ENCODE measurements around the gene ZMIZ1. TPM values are rescaled to one million over a fixed set of nuclear protein-coding genes. Genes with fewer than 3 reads are reported as not detected.
"Not testable (repeated sequence)": the region's sequence is repeated elsewhere in the genome, so short reads cannot be mapped to it uniquely, and the experiment has no call there.

ZMIZ1 gene
- total RNA-seq, 2 donors from 2014 or later, result 32.9 to 82.6 TPM

GRCh38 chr10:79332610-79333315 lies 264.0 kb downstream of the ZMIZ1 start:
- peak overlapping the region; percentile 85 for H3K27ac Mint-ChIP-seq
- ATAC-seq (replicated peaks); H3K9me3 Mint-ChIP-seq; H3K36me3 Mint-ChIP-seq (ENCODE audit: low read depth); H3K27me3 Mint-ChIP-seq: not testable (repeated sequence)
- H3K4me3 Mint-ChIP-seq, result peak overlapping the region; percentile 80
- H3K4me1 Mint-ChIP-seq, result peaks cover 18% of the 10 kb centered on the region

GRCh38 chr10:79333513-79333912 lies 264.7 kb downstream of the ZMIZ1 start:
- Mint-ChIP-seq H3K4me1 (peaks cover 18% of the 10 kb centered on the region), H3K9me3 (no peaks in the 10 kb centered on the region), H3K4me3 (peak overlapping the region; percentile 80), H3K27me3 (no peaks in the 10 kb centered on the region), H3K27ac (peak overlapping the region; percentile 85), H3K36me3 (ENCODE audit: low read depth) (no peaks in the 10 kb centered on the region)
- peak; percentile 6 for ATAC-seq (replicated peaks)

- Mint-ChIP-seq H3K4me1 (peaks cover 18% of the 10 kb centered on the region), H3K4me3 (peak overlapping the region; percentile 80), H3K9me3 (no peaks in the 10 kb centered on the region), H3K36me3 (ENCODE audit: low read depth) (no peaks in the 10 kb centered on the region), H3K27ac (peak overlapping the region; percentile 85), H3K27me3 (no peaks in the 10 kb centered on the region)
- ATAC-seq (replicated peaks), result no peak
Observed at GRCh38 chr10:79334573-79334972, 265.8 kb downstream of the ZMIZ1 start.

- no peak overlapping the region for H3K4me3 Mint-ChIP-seq
- no peaks in the 10 kb centered on the region for H3K9me3 Mint-ChIP-seq
- no peaks in the 10 kb centered on the region for H3K27me3 Mint-ChIP-seq
- ATAC-seq (replicated peaks), result no peak
- H3K36me3 Mint-ChIP-seq (ENCODE audit: low read depth), result no peaks in the 10 kb centered on the region
- peaks cover 18% of the 10 kb centered on the region for H3K4me1 Mint-ChIP-seq
- peak overlapping the region; percentile 85 for H3K27ac Mint-ChIP-seq
Observed at GRCh38 chr10:79335094-79335469, 266.3 kb downstream of the ZMIZ1 start.

- no peak overlapping the region for H3K4me3 Mint-ChIP-seq
- no peaks in the 10 kb centered on the region for H3K9me3 Mint-ChIP-seq
- H3K4me1 Mint-ChIP-seq, result peaks cover 18% of the 10 kb centered on the region
- no peak for ATAC-seq (replicated peaks)
- no peaks in the 10 kb centered on the region for H3K27me3 Mint-ChIP-seq
- H3K36me3 Mint-ChIP-seq (ENCODE audit: low read depth), result no peaks in the 10 kb centered on the region
- H3K27ac Mint-ChIP-seq, result peak overlapping the region; percentile 85
Observed at GRCh38 chr10:79335470-79336235, 266.9 kb downstream of the ZMIZ1 start.

- Mint-ChIP-seq H3K9me3 (no peaks in the 10 kb centered on the region), H3K27ac (peak overlapping the region; percentile 85), H3K36me3 (ENCODE audit: low read depth) (no peaks in the 10 kb centered on the region), H3K4me1 (peaks cover 18% of the 10 kb centered on the region), H3K4me3 (no peak overlapping the region), H3K27me3 (no peaks in the 10 kb centered on the region)
- ATAC-seq (replicated peaks), result no peak
Observed at GRCh38 chr10:79336276-79336675, 267.5 kb downstream of the ZMIZ1 start.

- H3K4me1 Mint-ChIP-seq, result peaks cover 18% of the 10 kb centered on the region
- no peak overlapping the region for H3K4me3 Mint-ChIP-seq
- no peaks in the 10 kb centered on the region for H3K27me3 Mint-ChIP-seq
- H3K27ac Mint-ChIP-seq, result peak overlapping the region; percentile 85
- ATAC-seq (replicated peaks), result no peak
- H3K36me3 Mint-ChIP-seq (ENCODE audit: low read depth), result no peaks in the 10 kb centered on the region
- no peaks in the 10 kb centered on the region for H3K9me3 Mint-ChIP-seq
Observed at GRCh38 chr10:79336739-79337138, 268.0 kb downstream of the ZMIZ1 start.

GRCh38 chr10:79337783-79338469 lies 269.2 kb downstream of the ZMIZ1 start:
- not testable (repeated sequence) for H3K27ac Mint-ChIP-seq; H3K9me3 Mint-ChIP-seq; ATAC-seq (replicated peaks); H3K4me3 Mint-ChIP-seq; H3K27me3 Mint-ChIP-seq; H3K36me3 Mint-ChIP-seq (ENCODE audit: low read depth)
- peaks cover 13% of the 10 kb centered on the region for H3K4me1 Mint-ChIP-seq

GRCh38 chr10:79339266-79339665 lies 270.5 kb downstream of the ZMIZ1 start:
- no peak overlapping the region for H3K4me3 Mint-ChIP-seq
- H3K27me3 Mint-ChIP-seq, result no peaks in the 10 kb centered on the region
- no peak for ATAC-seq (replicated peaks)
- H3K36me3 Mint-ChIP-seq (ENCODE audit: low read depth), result no peaks in the 10 kb centered on the region
- peak overlapping the region; percentile 3 for H3K27ac Mint-ChIP-seq
- H3K4me1 Mint-ChIP-seq, result peaks cover 7% of the 10 kb centered on the region
- H3K9me3 Mint-ChIP-seq, result no peaks in the 10 kb centered on the region

GRCh38 chr10:79340646-79341244 lies 272.0 kb downstream of the ZMIZ1 start:
- Mint-ChIP-seq H3K9me3 (no peaks in the 10 kb centered on the region), H3K4me3 (no peak overlapping the region)

GRCh38 chr10:79342295-79342761 lies 273.6 kb downstream of the ZMIZ1 start:
- H3K27ac Mint-ChIP-seq, result no peak overlapping the region
- H3K4me1 Mint-ChIP-seq, result no peaks in the 10 kb centered on the region
- no peaks in the 10 kb centered on the region for H3K27me3 Mint-ChIP-seq
- ATAC-seq (replicated peaks), result no peak
- no peaks in the 10 kb centered on the region for H3K9me3 Mint-ChIP-seq
- no peaks in the 10 kb centered on the region for H3K36me3 Mint-ChIP-seq (ENCODE audit: low read depth)
- no peak overlapping the region for H3K4me3 Mint-ChIP-seq

More at GRCh38 chr10:79340646-79341244, 272.0 kb downstream of the ZMIZ1 start:
- Mint-ChIP-seq H3K27ac (peak overlapping the region; percentile 23), H3K4me1 (no peaks in the 10 kb centered on the region), H3K36me3 (ENCODE audit: low read depth) (no peaks in the 10 kb centered on the region), H3K27me3 (no peaks in the 10 kb centered on the region)
- no peak for ATAC-seq (replicated peaks)

GRCh38 chr10:79342811-79343561 lies 274.2 kb downstream of the ZMIZ1 start:
- ATAC-seq (replicated peaks), result no peak
- no peak overlapping the region for H3K4me3 Mint-ChIP-seq
- H3K4me1 Mint-ChIP-seq, result no peaks in the 10 kb centered on the region
- no peaks in the 10 kb centered on the region for H3K27me3 Mint-ChIP-seq
- H3K27ac Mint-ChIP-seq, result no peak overlapping the region
- peaks cover 1% of the 10 kb centered on the region for H3K36me3 Mint-ChIP-seq (ENCODE audit: low read depth)
- H3K9me3 Mint-ChIP-seq, result no peaks in the 10 kb centered on the region

GRCh38 chr10:79344502-79345195 lies 275.9 kb downstream of the ZMIZ1 start:
- peaks cover 4% of the 10 kb centered on the region for H3K4me1 Mint-ChIP-seq
- H3K36me3 Mint-ChIP-seq (ENCODE audit: low read depth), result peaks cover 18% of the 10 kb centered on the region
- H3K27ac Mint-ChIP-seq, result peak overlapping the region; percentile 26

More at GRCh38 chr10:79344502-79345195, 275.9 kb downstream of the ZMIZ1 start:
- Mint-ChIP-seq H3K27me3 (no peaks in the 10 kb centered on the region), H3K9me3 (no peaks in the 10 kb centered on the region), H3K4me3 (no peak overlapping the region)
- no peak for ATAC-seq (replicated peaks)
